MG63 (cell line): ENCODE results near the gene MARCHF3. TPM values are rescaled to one million over a fixed set of nuclear protein-coding genes. Genes with fewer than 3 reads are reported as not detected.
"Not testable (repeated sequence)": the region's sequence is repeated elsewhere in the genome, so short reads cannot be mapped to it uniquely, and the experiment has no call there.

Source experiments
- DNase-seq: peaks from one replicate; pipeline ENCODE4 v3.0.0-alpha.2; 2020
- H3K27me3 ChIP-seq: fragments of 250-450 bp; sonication (Bioruptor Pico); 2 replicates; pipeline ENCODE4 v1.5.1; 2020; ENCODE audit warnings: mild to moderate bottlenecking, moderate library complexity
- H3K36me3 ChIP-seq: fragments of 250-450 bp; sonication (Bioruptor Pico); 2 replicates; pipeline ENCODE4 v1.5.1; 2020; ENCODE audit warnings: mild to moderate bottlenecking, moderate library complexity
- H3K4me3 ChIP-seq: fragments of 250-450 bp; sonication (Bioruptor Pico); 2 replicates; pipeline ENCODE4 v1.5.1; 2020; ENCODE audit warnings: mild to moderate bottlenecking, moderate library complexity
- H3K9me3 ChIP-seq: fragments of 250-450 bp; sonication (Bioruptor Pico); 2 replicates; pipeline ENCODE4 v1.5.1; 2020; ENCODE audit warnings: mild to moderate bottlenecking, moderate library complexity
- total RNA-seq: library from RNA; depleted of rRNA; stranded (reverse); fragments of >200 nt; shearing (Covaris generic); gene quantifications from 2 replicates; pipeline ENCODE4 v1.2.3, GENCODE V29; 2014; ENCODE audit warnings: low replicate concordance

Gene MARCHF3
- total RNA-seq, 1 experiment from 2014 or later = 5.2 TPM

DNA sequence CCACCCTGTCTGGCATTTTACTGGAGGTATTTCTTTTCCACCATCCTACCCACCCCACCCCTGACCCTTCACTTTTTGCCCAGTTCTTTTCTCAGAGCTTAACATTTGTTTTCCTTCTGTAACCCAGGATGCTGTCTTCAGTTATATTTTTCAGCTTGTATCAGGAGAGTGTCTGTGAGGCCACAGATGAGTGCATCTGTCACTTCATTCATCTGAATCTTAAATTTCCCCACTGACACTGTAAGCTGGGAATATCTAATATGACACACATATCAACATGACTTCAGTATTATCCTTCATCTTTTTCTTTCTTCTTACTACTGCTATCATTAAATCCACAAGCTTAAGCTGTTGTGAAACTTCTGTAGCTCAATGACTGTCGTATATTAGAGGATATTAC, 4.9 kb downstream of the MARCHF3 start:
- Histone ChIP-seq H3K9me3 (no peaks in the 10 kb centered on the region), H3K36me3 (no peaks in the 10 kb centered on the region), H3K27me3 (no peaks in the 10 kb centered on the region), H3K4me3 (no peak overlapping the region)
- DNase-seq = no peak

DNA sequence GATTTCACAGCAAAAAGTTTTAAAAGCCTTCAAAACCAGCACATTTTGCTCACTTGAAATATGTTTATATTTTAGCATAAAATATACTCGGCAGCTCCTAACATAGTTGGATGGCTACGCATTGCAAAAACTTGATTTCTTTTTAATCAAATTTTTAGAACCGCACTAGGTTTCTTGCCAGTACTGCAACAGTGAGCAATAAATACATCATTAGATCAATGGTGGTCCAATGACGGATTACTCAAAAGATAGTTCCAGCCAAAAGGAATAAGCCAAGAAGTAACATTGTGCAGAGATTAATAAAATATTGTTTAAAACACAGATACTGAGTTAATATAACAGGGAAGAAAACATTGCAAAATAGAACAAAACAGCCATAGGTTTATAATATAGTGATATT, 5.5 kb downstream of the MARCHF3 start:
- DNase-seq = no peak
- H3K27me3 ChIP-seq = no peaks in the 10 kb centered on the region
- no peak overlapping the region for H3K4me3 ChIP-seq
- H3K9me3 ChIP-seq = no peaks in the 10 kb centered on the region
- H3K36me3 ChIP-seq = no peaks in the 10 kb centered on the region

DNA sequence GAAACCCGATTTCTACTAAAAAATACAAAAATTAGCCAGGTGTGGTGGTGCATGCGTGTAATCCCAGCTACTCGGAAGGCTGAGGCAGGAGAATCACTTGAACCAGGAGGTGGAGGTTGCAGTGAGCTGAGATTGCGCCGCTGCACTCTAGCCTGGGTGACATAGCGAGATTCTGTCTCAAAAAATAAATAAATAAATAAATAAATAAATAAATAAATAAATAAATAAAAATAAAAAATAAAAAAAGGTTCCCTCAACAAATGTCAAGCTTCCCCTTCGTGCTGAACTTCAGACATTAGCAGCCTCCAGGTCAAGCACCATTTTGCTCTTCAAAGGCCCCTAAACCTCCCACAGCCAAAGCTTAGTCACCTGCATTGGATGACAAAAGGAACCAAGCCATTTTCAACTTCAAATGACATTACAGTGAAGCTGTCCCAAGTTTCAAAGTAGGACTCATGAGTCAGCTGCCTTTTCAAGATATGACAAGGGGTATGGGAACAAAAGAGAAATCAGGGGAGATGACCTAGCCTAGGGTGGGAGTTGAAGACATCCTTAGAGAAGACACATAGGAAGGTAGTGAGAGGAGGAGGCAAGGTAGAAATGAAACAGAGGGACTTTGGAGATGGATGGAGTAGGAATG, 6.7 kb downstream of the MARCHF3 start:
- H3K4me3 ChIP-seq, DNase-seq, H3K36me3 ChIP-seq, H3K27me3 ChIP-seq, H3K9me3 ChIP-seq: not testable (repeated sequence)

DNA sequence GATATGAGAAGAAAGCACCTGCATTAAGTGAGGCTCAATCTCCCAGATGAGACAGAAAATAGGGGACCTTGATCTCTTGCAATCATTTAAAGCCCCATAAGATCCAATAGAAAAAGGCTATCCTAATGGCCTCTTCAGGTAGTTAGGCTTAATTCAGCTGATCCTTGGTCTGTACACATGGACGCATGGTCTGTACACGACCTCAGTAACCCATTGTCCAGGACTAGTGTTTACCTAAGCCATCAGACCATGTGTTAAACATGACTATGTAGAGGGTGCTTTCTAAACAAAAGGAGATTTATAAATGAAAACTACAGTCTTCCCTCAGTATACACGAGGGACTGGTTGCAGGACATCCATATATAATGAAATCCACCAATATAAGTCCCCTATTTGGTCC, 7.5 kb downstream of the MARCHF3 start:
- Histone ChIP-seq H3K36me3 (no peaks in the 10 kb centered on the region), H3K4me3 (no peak overlapping the region), H3K9me3 (no peaks in the 10 kb centered on the region), H3K27me3 (no peaks in the 10 kb centered on the region)
- no peak for DNase-seq

DNA sequence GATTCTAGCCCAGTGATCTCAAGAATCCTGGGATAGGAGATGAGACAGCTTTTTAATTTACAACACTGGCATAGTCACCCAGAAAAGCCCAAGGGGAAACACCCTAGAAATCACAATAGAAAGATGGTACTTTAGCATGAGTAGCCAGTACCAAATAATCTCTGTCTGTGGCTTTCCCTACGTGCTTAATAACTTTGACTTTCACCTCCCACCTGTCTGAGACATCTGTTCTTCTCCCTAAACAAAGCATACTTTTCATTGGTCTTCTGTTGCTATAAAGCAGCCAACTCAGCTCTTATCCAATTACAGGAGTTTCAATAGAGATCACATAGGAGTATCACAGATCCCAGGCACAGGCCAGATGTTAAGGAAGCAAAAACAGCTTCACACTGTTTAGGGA, 10.4 kb downstream of the MARCHF3 start:
- no peak for DNase-seq
- H3K36me3 ChIP-seq = no peaks in the 10 kb centered on the region
- H3K4me3 ChIP-seq = no peak overlapping the region
- H3K27me3 ChIP-seq = no peaks in the 10 kb centered on the region
- no peaks in the 10 kb centered on the region for H3K9me3 ChIP-seq

DNA sequence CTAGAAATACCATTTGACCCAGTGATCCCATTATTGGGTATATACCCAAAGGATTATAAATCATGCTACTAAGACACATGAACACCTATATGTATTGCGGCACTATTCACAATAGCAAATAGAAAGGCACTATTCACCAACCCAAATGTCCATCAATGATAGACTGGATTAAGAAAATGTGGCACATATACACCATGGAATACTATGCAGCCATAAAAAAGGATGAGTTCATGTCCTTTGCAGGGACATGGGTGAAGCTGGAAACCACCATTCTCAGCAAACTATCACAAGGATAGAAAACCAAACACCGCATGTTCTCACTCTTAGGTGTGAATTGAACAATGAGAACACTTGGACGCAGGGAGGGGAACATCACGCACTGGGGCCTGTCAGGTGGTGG, 13.6 kb downstream of the MARCHF3 start:
- not testable (repeated sequence) for H3K27me3 ChIP-seq, H3K4me3 ChIP-seq, DNase-seq, H3K9me3 ChIP-seq, H3K36me3 ChIP-seq

DNA sequence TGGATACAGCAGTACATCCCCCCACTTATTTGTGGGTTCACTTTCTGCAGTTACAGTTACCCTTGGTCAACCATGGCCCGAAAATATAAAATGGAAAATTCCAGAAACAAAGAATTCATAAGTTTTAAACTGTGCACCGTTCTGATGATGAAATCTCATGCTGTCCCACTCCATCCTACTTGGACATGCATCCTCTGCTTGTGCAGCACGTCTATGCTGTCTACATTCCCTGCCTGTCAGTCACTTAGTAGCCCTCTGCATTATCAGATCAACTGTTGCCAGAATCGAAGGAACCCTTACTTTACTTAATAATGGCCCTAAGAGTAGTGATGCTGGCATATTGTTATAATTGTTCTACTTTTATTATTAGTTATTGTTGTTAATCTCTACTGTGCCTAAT, 14.6 kb downstream of the MARCHF3 start:
- Histone ChIP-seq H3K36me3 (no peaks in the 10 kb centered on the region), H3K4me3 (no peak overlapping the region), H3K9me3 (no peaks in the 10 kb centered on the region), H3K27me3 (no peaks in the 10 kb centered on the region)
- DNase-seq = no peak

DNA sequence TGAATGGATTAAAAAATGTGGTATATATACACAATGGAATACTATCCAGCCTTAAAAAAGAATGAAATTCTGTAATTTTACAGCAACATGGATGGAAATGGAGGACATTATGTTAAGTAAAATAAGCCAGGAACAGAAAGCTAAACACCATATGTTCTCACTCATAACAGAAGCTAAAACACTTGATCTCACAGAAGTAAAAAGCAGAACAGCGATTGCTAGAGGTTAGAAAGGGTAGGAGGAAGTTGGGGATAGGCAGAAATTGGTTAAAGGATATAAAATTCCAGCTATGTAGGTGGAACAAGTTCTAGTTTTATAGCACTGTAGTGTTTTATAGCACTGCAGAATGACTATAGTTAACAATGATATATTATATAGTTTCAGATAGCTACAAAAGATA, 15.8 kb downstream of the MARCHF3 start:
- Histone ChIP-seq H3K4me3 (no peak overlapping the region), H3K27me3 (no peaks in the 10 kb centered on the region), H3K9me3 (no peaks in the 10 kb centered on the region), H3K36me3 (no peaks in the 10 kb centered on the region)
- DNase-seq = no peak

DNA sequence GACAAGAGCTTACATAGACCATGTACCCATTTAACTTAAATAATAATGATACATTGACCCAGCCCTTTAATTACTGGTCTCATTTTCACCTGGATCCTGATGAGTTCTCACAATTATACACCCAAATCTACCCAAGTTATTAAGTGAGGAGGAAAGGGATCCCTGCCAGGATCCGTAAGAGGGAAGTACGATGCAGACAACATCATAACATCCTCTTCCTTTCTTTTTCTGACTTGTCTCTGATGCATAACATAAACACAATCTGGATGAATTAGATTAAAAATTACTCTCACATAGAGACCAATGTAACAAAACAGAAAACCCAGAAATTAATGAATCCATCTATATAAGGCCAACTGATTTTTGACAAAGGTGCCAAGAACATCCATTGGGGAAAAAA, 17.0 kb downstream of the MARCHF3 start:
- H3K4me3 ChIP-seq = no peak overlapping the region
- no peaks in the 10 kb centered on the region for H3K36me3 ChIP-seq
- DNase-seq = no peak
- no peaks in the 10 kb centered on the region for H3K9me3 ChIP-seq
- H3K27me3 ChIP-seq = no peaks in the 10 kb centered on the region

DNA sequence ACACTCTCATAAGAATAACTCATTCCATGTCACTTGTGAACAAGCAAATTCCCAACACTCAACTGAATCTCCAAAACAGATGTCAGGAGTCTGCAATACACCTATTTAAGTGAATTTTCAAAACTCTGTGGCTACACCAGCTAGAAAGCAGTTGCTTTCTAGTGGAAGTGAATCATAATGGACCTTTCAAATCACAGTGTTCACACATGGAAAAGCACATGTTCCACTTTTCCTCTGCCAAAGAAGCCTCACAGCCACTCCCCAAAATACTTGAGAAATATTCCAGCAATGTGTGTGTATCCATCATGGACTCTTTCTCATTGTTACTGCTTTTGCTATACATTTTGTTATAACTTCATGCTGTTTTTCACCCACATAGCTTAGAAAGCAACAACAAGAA, 17.4 kb downstream of the MARCHF3 start:
- Histone ChIP-seq H3K9me3 (no peaks in the 10 kb centered on the region), H3K36me3 (no peaks in the 10 kb centered on the region), H3K27me3 (no peaks in the 10 kb centered on the region), H3K4me3 (no peak overlapping the region)
- DNase-seq = no peak

DNA sequence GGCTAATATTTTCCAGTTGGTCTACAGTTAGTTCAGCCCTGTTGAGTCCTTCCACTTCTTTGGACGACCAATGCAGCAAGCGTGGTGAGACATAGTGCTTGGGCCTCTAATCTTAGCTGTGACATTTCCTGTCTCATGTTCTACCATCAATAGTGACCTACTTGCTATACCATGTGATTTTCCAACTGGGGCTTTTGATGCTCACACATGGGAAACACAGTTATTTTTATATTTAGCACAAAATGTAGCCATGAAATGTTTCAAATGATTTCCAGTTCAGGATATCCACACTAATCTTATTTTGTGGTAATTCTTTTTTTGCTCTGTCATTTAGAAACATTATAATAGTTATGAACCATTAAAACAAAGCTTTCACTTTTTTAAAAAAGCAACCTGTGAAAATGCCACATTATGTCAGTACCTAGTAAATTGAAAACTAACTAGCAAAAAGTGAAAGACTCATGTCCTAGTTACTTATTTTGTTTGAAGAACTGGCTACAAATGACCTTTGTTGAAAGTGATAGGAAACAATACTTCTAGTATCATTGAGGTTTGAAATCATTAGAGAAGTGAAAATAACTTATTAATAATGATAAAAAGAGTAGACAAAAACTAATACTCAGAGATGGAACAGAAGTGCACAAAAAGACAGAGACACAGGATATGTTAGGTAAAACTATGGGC, 18.3 kb downstream of the MARCHF3 start:
- Histone ChIP-seq H3K27me3 (no peaks in the 10 kb centered on the region), H3K9me3 (no peaks in the 10 kb centered on the region), H3K36me3 (no peaks in the 10 kb centered on the region), H3K4me3 (no peak overlapping the region)
- no peak for DNase-seq

DNA sequence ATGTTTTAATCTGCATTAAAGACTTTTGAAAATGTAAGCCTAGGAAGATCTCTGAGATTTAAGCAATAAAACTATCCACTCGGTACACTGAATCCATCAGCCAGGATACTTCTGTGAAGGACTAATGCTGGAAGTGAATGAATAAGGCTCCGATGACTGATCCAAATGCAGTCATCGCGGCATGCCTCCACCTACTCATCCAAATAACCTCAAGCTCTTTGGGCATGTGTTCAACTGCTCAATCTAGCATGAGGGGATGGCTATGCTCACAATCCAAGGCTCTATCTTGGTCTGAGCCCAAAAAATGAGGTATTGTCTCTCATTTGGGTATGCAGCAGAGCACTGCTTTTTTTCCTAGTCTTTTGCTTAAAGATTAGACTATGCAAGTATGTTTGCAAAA, 19.2 kb downstream of the MARCHF3 start:
- no peaks in the 10 kb centered on the region for H3K36me3 ChIP-seq
- DNase-seq = peak; percentile 93
- no peaks in the 10 kb centered on the region for H3K9me3 ChIP-seq
- H3K4me3 ChIP-seq = no peak overlapping the region
- H3K27me3 ChIP-seq = no peaks in the 10 kb centered on the region

DNA sequence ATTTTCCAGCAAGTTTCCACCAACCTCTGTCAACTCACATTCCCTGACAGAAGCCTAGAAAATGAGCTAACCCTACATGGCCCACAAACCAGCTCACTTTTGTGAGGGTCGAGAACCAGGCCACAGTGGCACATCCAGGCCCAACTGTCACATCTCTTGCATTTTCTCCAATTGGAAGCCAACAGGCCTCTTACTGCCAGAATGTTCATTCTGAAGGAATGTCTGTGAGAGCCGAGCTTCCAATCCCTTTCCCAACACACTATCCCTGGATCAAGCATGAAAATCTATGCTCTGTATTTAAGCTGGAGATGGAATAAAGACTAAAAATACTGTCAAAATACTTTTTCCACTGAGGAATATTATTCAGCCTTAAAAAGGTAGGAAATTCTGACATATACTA, 20.0 kb downstream of the MARCHF3 start:
- Histone ChIP-seq H3K4me3 (no peak overlapping the region), H3K36me3 (no peaks in the 10 kb centered on the region), H3K27me3 (no peaks in the 10 kb centered on the region), H3K9me3 (no peaks in the 10 kb centered on the region)
- peak; percentile 61 for DNase-seq

DNA sequence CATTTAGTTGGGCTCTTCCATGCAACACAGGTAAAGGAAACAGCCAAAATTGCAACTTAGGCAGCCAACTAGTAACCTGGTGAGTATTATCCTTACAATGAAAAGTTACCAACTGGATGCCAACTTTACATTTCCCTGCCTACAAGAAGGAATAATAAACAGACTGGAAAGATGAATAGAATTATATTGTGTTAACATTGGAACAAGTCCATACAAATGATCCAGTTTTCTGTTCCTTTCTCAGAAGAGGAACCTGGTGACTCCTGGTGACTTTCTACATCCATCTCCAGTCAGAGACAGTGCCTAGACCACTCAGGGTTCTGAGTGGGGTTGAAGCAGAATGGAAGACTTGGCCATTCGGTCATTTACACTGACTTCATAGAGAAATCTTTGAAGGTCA, 20.6 kb downstream of the MARCHF3 start:
- Histone ChIP-seq H3K9me3 (no peaks in the 10 kb centered on the region), H3K4me3 (no peak overlapping the region), H3K36me3 (no peaks in the 10 kb centered on the region), H3K27me3 (no peaks in the 10 kb centered on the region)
- DNase-seq = no peak

DNA sequence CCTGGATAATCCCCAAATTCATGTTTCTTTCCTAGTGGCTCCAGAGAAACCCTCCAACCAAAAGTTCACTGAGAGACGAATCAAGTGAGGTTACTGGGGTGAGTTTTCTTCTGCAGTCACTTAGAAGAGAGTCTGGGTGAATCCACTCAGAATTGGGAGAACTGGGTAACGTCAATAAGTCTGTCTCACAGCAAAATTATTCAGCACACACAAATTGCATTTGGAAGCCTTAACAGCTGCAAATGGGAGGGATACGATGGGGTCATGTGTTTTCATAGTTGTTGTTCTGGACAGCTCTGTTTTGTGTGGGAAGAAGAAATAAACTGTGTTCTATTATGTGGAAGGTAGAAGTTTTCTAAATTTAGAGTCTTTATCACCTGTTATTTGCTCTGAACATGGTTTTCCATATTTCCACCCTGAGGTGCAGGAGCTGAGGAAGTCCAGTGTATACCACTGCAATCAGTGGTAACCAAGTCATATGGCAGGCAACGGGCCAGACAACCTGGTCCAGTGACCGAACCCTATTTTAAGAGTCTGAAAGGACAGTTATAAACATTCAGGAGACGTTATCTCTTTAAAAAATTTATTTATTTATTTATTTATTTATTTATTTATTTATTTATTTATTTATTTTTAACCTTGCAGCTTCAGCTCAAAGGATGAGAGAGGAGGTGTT, 21.9 kb downstream of the MARCHF3 start:
- Histone ChIP-seq H3K36me3 (no peaks in the 10 kb centered on the region), H3K4me3 (no peak overlapping the region), H3K9me3 (no peaks in the 10 kb centered on the region), H3K27me3 (no peaks in the 10 kb centered on the region)
- no peak for DNase-seq

DNA sequence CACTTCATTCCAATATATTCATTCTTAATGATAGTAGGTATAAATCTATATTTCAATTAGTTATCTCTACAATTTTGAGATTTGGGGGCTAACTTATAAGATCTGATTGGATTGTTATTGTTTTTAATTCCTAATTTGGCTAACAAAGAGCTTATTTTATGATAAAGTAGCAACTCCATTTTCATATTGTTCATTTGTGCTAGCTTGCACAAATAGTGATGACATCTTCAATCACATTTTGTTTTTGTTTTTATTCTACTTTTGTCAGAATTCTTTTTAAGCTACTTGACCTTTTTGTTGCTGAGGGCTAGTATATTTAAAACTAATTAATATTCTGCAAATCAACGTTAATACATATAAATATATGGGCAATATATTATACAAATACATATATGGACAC, 22.8 kb downstream of the MARCHF3 start:
- Histone ChIP-seq H3K36me3 (no peaks in the 10 kb centered on the region), H3K27me3 (no peaks in the 10 kb centered on the region), H3K9me3 (no peaks in the 10 kb centered on the region), H3K4me3 (no peak overlapping the region)
- DNase-seq = no peak

DNA sequence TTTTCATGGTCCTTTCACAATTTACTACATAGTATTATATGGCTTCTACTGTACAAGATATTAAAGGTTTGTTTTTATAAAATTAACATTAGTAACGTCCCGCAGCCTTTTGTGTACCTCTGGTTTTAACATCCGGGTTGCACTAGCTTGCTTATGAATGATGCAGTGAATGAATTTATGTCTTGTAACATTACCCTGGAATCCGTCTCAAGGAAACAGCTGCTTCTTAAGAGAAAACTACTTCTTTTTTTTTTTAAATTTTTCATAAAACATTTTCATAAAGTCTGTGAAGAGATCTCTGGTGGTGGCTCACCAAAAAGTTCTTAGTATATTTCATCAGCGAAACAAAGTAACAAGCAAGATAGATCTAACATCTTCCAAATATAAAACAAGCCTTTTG, 23.6 kb downstream of the MARCHF3 start:
- Histone ChIP-seq H3K36me3 (no peaks in the 10 kb centered on the region), H3K9me3 (no peaks in the 10 kb centered on the region), H3K27me3 (no peaks in the 10 kb centered on the region), H3K4me3 (no peak overlapping the region)
- no peak for DNase-seq

DNA sequence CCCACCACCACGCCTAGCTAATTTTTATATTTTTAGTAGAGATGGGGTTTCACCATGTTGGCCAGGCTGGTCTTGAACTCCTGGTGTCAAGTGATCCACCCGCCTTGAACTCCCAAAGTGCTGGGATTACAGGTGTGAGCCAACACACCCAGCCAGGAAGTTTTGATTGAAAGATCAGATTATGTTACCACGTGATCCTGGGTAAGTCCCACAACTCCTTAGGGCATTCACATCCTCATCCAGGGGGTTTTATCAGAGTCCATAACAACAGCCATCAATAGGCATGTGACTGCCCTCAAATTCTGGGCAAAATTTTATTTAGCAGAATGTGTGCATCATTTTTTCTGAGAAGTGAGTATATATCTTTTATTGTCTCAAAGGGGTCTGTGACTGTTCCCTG, 25.1 kb downstream of the MARCHF3 start:
- not testable (repeated sequence) for H3K27me3 ChIP-seq, H3K9me3 ChIP-seq, H3K36me3 ChIP-seq, DNase-seq, H3K4me3 ChIP-seq
